ENCODE data around the gene ECHS1.

Gene ECHS1

DNA sequence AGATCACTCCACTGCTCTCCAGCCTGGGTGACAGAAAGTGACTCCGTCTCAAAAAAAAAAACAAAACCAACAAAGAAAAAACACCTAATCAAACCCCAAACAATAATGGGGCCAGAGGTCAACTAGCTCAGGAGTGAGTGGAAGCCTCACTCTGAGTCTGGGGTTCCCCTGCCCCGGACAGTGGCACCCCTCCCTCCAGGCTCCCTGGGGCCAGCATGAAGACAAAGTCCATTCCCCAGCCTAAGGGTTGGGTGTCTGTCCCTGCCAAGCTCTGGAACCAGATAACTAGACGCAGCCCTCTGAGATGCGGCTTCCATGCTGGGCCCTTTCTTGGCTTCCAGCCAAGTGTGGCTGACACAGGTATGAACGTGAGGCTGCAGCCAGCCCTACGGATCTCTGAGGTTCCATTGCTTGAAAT lies 13.6 kb downstream of the ECHS1 start:
- no peak for TF ChIP-seq EP300 (IDR thresholded peaks at IDR 0.05; ENCODE audit: borderline replicate concordance)
- TF ChIP-seq NFIC (IDR thresholded peaks at IDR 0.05), result peak; percentile 92
- no peak for TF ChIP-seq CREB1 (IDR thresholded peaks at IDR 0.05; ENCODE audit: low read depth)

DNA sequence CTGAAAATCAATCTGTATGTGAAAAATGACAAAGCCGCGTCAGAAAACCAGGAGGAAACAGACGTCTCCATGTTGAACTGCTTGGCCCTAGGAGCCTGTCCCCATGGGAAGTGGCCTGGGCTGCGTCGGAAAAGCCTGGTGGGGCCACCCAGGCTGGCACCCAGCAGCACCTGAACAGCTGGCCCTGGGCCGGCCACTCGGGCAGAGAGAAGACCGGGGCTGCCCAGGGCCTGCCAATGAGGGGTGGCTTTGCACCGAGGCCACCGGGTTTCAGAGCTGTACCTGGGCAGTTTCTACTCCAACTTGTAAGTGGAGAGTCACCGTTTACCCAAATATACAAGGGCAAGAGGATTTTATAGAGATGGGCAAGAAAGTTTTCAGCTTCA lies 14.2 kb downstream of the ECHS1 start:
- no peak for TF ChIP-seq RAD21 (IDR thresholded peaks at IDR 0.05; ENCODE audit: low read depth)
- no peak for TF ChIP-seq TCF12 (IDR thresholded peaks at IDR 0.05; ENCODE audit: low read depth)
- no peak for TF ChIP-seq TEAD4 (IDR thresholded peaks at IDR 0.05)
- no peak for TF ChIP-seq FOXM1 (IDR thresholded peaks at IDR 0.05; ENCODE audit: borderline replicate concordance, low read depth)
- no peak for TF ChIP-seq ZBTB7A (IDR thresholded peaks at IDR 0.05; ENCODE audit: low read depth)
- TF ChIP-seq, protein P1, sequence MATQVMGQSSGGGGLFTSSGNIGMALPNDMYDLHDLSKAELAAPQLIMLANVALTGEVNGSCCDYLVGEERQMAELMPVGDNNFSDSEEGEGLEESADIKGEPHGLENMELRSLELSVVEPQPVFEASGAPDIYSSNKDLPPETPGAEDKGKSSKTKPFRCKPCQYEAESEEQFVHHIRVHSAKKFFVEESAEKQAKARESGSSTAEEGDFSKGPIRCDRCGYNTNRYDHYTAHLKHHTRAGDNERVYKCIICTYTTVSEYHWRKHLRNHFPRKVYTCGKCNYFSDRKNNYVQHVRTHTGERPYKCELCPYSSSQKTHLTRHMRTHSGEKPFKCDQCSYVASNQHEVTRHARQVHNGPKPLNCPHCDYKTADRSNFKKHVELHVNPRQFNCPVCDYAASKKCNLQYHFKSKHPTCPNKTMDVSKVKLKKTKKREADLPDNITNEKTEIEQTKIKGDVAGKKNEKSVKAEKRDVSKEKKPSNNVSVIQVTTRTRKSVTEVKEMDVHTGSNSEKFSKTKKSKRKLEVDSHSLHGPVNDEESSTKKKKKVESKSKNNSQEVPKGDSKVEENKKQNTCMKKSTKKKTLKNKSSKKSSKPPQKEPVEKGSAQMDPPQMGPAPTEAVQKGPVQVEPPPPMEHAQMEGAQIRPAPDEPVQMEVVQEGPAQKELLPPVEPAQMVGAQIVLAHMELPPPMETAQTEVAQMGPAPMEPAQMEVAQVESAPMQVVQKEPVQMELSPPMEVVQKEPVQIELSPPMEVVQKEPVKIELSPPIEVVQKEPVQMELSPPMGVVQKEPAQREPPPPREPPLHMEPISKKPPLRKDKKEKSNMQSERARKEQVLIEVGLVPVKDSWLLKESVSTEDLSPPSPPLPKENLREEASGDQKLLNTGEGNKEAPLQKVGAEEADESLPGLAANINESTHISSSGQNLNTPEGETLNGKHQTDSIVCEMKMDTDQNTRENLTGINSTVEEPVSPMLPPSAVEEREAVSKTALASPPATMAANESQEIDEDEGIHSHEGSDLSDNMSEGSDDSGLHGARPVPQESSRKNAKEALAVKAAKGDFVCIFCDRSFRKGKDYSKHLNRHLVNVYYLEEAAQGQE (IDR thresholded peaks at IDR 0.05; ENCODE audit: low read depth), result no peak
- TF ChIP-seq, protein P2, sequence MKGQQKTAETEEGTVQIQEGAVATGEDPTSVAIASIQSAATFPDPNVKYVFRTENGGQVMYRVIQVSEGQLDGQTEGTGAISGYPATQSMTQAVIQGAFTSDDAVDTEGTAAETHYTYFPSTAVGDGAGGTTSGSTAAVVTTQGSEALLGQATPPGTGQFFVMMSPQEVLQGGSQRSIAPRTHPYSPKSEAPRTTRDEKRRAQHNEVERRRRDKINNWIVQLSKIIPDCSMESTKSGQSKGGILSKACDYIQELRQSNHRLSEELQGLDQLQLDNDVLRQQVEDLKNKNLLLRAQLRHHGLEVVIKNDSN (IDR thresholded peaks at IDR 0.05), result no peak
- TF ChIP-seq TAF1 (IDR thresholded peaks at IDR 0.05; ENCODE audit: low read depth), result no peak
- TF ChIP-seq NFIC (IDR thresholded peaks at IDR 0.05), result no peak
- TF ChIP-seq CEBPB (IDR thresholded peaks at IDR 0.05), result no peak
- no peak for TF ChIP-seq EP300 (IDR thresholded peaks at IDR 0.05; ENCODE audit: borderline replicate concordance)
- TF ChIP-seq, protein P3, sequence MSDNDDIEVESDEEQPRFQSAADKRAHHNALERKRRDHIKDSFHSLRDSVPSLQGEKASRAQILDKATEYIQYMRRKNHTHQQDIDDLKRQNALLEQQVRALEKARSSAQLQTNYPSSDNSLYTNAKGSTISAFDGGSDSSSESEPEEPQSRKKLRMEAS (IDR thresholded peaks at IDR 0.05), result no peak
- TF ChIP-seq CREB1 (IDR thresholded peaks at IDR 0.05; ENCODE audit: low read depth), result no peak
- TF ChIP-seq YY1 (IDR thresholded peaks at IDR 0.05; ENCODE audit: low read depth), result no peak
- no peak for TF ChIP-seq EGR1 (IDR thresholded peaks at IDR 0.05)

DNA sequence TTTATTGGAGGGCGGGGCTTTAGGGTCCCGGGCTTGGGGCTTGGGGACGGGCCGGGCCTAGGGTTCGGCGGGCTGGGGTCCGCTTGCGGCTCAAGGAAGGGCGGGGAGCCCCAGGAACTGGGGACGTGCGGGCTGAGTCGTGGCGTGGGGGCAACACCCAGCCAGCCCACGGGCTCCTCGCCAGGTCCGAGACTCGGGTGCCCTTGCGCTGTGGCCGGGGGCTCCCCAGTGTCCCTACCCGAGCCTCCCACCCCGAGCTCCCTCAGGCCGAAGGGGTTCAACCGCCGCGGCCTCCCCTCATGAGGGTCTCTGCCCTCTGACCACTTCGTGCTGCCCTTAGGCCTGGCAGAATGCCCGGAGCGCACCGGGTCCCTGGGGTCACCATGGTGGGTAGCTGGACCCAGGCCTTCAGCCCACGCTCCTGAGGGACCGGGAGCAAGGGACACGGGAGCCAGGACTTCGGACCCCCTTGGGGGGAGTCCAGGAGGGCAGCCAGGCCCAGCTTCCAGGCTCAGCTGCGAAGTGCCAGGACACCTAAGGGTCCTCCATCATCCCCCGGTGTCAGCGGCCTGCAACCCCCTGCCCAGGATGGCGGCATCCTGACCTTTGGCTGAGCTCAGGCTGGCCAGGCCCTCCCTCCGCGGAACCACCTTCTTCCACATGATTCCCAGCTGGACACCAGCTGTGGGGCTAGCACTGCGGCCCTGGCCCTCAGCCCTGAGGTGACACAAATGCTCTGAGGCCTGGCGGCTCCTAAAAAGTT lies 14.8 kb downstream of the ECHS1 start:
- TF ChIP-seq, protein P3 (IDR thresholded peaks at IDR 0.05), result no peak

DNA sequence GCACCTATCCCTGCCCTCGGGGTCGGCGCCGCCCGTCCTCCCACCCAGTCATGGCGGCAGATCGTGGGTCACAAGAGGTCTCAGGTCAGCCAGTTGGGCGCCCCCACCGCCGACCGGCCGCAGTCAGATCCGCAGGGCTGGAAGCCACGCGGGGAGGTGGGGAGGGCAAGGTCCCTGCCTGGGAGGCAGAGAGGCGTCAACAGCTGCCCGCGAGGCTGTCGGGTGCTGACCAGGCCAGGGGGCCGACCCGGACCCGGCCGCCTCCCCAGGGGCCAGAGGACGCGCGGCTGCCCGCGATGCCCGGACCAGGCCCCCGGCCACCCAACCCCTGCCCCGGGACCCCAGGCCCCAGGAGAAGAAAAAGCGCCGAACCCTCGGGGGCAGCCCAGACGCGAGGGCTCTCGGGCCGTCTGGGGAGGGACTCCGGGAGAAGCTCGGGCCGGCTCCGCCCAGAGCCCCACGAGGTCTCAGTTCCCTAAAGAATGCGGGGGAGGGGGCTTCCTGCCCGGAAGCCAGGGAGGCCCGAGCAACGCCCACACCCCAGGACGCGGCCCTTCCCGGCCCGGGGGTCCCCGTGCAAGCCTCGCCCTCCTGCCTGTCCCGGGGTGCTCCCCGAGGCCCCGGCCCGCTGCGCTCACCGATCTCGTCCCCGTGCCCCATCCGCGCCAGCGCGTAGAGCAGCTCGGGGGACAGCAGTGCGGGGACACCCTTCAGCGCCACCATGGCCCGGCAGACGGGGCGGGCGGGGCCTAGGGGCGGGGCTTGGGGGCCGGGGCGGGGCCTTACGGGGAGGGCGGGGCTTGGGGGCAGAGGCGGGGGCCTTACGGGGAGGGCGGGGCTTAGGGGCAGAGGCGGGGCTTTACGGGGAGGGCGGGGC lies 15.6 kb downstream of the ECHS1 start, which contains the start of gene FUOM:
TSS of gene FUOM (minus strand) at position 735 of the 877 bp plus-strand sequence. CDS start at position 723, 12 bp downstream.
- TF ChIP-seq TEAD4 (IDR thresholded peaks at IDR 0.05) (no peak), NFIC (IDR thresholded peaks at IDR 0.05) (no peak), RAD21 (IDR thresholded peaks at IDR 0.05; ENCODE audit: low read depth) (no peak), EGR1 (IDR thresholded peaks at IDR 0.05) (peak; percentile 88), YY1 (IDR thresholded peaks at IDR 0.05; ENCODE audit: low read depth) (peak; percentile 73), ZBTB7A (IDR thresholded peaks at IDR 0.05; ENCODE audit: low read depth) (peak; percentile 92)
- TF ChIP-seq, protein P2 (IDR thresholded peaks at IDR 0.05), result 0 out of 2 replicates have a peak, but pooled peaks have one; percentile 11
- TF ChIP-seq, protein P1 (IDR thresholded peaks at IDR 0.05; ENCODE audit: low read depth), result no peak
- TF ChIP-seq, protein P3 (IDR thresholded peaks at IDR 0.05), result peak; percentile 93

DNA sequence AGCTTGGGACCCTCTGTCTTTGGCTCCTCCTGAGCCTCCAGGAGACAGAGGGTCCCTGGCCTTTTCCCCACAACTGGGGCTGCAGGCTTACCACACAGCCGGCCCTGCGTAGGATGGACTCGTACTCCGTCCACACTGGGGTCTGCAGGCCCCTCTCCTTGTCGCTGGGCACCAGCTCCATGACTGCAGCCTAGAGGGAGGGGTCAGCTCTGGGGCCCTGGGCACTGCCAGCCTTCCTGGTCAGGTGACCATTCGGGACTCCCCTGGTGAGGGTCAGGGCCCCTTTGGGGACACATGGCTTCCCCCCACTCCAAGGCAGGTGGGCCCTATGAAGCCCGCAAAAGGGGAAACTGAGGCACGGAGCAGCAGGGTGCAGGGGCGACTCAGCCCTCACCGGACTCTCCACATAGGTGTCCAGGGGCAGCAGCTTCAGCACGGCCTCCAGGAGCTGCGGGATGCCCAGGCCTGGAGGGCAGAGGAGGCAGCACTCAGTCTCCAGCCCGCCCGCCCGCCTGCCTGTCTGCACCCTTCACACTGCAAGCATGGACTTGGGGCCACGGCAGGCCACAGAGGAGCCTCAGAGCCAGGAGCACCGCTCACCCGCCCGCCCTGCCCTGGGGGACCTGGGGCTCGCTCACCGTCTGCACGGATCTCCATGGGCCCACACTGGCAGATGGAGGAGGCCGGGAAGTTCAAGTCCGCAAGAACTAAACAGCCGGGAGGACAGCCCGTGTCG lies 16.4 kb downstream of the ECHS1 start:
- TF ChIP-seq, protein P2 (IDR thresholded peaks at IDR 0.05), result no peak
- no peak for TF ChIP-seq CREB1 (IDR thresholded peaks at IDR 0.05; ENCODE audit: low read depth)
- TF ChIP-seq FOXM1 (IDR thresholded peaks at IDR 0.05; ENCODE audit: borderline replicate concordance, low read depth), result no peak
- TF ChIP-seq TEAD4 (IDR thresholded peaks at IDR 0.05), result no peak
- no peak for TF ChIP-seq YY1 (IDR thresholded peaks at IDR 0.05; ENCODE audit: low read depth)
- no peak for TF ChIP-seq ZBTB7A (IDR thresholded peaks at IDR 0.05; ENCODE audit: low read depth)
- TF ChIP-seq EGR1 (IDR thresholded peaks at IDR 0.05), result no peak
- TF ChIP-seq TAF1 (IDR thresholded peaks at IDR 0.05; ENCODE audit: low read depth), result no peak
- TF ChIP-seq EP300 (IDR thresholded peaks at IDR 0.05; ENCODE audit: borderline replicate concordance), result no peak
- no peak for TF ChIP-seq TCF12 (IDR thresholded peaks at IDR 0.05; ENCODE audit: low read depth)
- no peak for TF ChIP-seq CEBPB (IDR thresholded peaks at IDR 0.05)
